Activated naive CD8-positive, alpha-beta T cell treated with anti-CD3 and anti-CD28 coated beads, Interleukin-2, amount 50 U/mL, for 16 hours (primary cell): ENCODE measurements around the gene S1PR5.

Source experiments
- DNase-seq: peaks from one replicate; pipeline ENCODE4 v3.0.0-alpha.2; 2020; ENCODE audit warnings: low read depth, low spot score

S1PR5 gene

GRCh38 chr19:10514211-10515145 lies 2.8 kb downstream of the S1PR5 start:
- DNase-seq = peak; percentile 21

- DNase-seq = no peak
Measured at GRCh38 chr19:10513223-10513622, 4.0 kb downstream of the S1PR5 start.

GRCh38 chr19:10510301-10510802 lies 6.9 kb downstream of the S1PR5 start:
- peak; percentile 29 for DNase-seq

- DNase-seq = no peak
Measured at GRCh38 chr19:10508707-10509106, 8.5 kb downstream of the S1PR5 start.

GRCh38 chr19:10508036-10508435 lies 9.2 kb downstream of the S1PR5 start:
- no peak for DNase-seq

- peak; percentile 73 for DNase-seq
Measured at GRCh38 chr19:10505583-10506229, 11.5 kb downstream of the S1PR5 start.

- DNase-seq = peak; percentile 12
Measured at GRCh38 chr19:10503002-10503789, 14.1 kb downstream of the S1PR5 start, which contains the start of gene KEAP1. Gene KEAP1, minus strand, starts transcription at chr19:10503356. Its CDS starts 3,323 bp downstream, at chr19:10500033.

GRCh38 chr19:10502524-10503001 lies 14.7 kb downstream of the S1PR5 start:
- peak; percentile 79 for DNase-seq

GRCh38 chr19:10501971-10502523 lies 15.2 kb downstream of the S1PR5 start:
- no peak for DNase-seq

GRCh38 chr19:10500247-10500592 lies 17.0 kb downstream of the S1PR5 start:
- no peak for DNase-seq

- DNase-seq = no peak
Measured at GRCh38 chr19:10499550-10500246, 17.5 kb downstream of the S1PR5 start.

GRCh38 chr19:10497371-10497770 lies 19.9 kb downstream of the S1PR5 start:
- DNase-seq = no peak

GRCh38 chr19:10491472-10492047 lies 25.7 kb downstream of the S1PR5 start:
- DNase-seq = no peak

- DNase-seq = no peak
Measured at GRCh38 chr19:10486551-10486950, 30.7 kb downstream of the S1PR5 start.

- peak; percentile 83 for DNase-seq
Measured at GRCh38 chr19:10478903-10479384, 38.3 kb downstream of the S1PR5 start.

- no peak for DNase-seq
Measured at GRCh38 chr19:10478476-10478875, 38.8 kb downstream of the S1PR5 start.

GRCh38 chr19:10474962-10475451 lies 42.2 kb downstream of the S1PR5 start:
- DNase-seq = no peak

GRCh38 chr19:10473192-10473591 lies 44.1 kb downstream of the S1PR5 start:
- no peak for DNase-seq

- no peak for DNase-seq
Measured at GRCh38 chr19:10471909-10472308, 45.3 kb downstream of the S1PR5 start.

GRCh38 chr19:10468133-10468532 lies 49.1 kb downstream of the S1PR5 start:
- DNase-seq = no peak
